Non-pigmented ciliary epithelial cell (primary cell): ENCODE measurements around the gene KRT16.
"Not testable (repeated sequence)": the region's sequence is repeated elsewhere in the genome, so short reads cannot be mapped to it uniquely, and the experiment has no call there.

ENCODE experiments used
- DNase-seq: peaks from one replicate; pipeline ENCODE4 v3.0.0-alpha.2; 2010; ENCODE audit warnings: low read depth

The KRT16 gene

DNA sequence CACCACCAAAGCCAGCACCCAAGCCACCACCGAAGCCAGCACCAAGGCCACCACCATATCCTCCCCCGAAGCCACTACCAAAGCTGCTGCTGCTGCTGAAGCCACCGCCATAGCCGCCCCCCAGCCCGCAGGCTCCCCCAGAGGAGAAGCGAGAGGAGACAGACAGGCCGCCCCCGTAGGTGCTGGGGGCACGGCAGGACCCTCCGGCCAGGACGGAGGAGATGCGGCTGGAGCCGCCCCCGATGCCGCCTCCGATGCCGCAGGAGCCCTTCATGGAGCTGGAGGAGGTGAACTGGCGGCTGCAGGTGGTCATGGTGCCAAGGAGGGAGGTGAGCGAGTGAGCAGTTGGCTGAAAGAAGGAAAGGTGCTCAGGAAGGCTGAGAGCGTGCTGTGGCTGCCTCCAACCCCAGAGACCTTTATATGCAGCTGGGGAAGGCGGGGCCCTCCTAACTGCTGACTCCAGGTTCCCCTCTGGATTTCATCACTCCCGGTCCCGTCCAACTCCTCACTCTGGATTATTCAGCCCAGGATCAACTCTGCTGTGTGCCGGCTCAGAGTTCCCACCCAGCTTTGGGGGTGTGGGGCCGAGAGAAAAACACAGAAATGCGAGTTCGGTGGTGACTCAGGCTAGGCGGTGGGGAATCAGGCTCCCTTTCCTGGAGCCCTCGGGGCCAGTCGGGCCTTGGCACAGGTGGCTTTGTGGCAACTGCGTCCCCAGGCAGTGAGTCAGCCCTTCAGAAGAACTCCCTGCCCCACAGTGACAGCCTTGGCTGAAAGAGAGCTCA lies at the start of gene KRT16:
KRT16 (minus strand) TSS at position 392 of the 785 bp plus-strand sequence; CDS start at position 313, 79 bp downstream.
- not testable (repeated sequence) for DNase-seq

GRCh38 chr17:41660221-41660711 lies 47.7 kb upstream of the KRT16 start:
- DNase-seq, result no peak

- no peak for DNase-seq
Measured at GRCh38 chr17:41659427-41660212, 47.1 kb upstream of the KRT16 start.

GRCh38 chr17:41658846-41659245 lies 46.3 kb upstream of the KRT16 start:
- DNase-seq, result no peak

DNA sequence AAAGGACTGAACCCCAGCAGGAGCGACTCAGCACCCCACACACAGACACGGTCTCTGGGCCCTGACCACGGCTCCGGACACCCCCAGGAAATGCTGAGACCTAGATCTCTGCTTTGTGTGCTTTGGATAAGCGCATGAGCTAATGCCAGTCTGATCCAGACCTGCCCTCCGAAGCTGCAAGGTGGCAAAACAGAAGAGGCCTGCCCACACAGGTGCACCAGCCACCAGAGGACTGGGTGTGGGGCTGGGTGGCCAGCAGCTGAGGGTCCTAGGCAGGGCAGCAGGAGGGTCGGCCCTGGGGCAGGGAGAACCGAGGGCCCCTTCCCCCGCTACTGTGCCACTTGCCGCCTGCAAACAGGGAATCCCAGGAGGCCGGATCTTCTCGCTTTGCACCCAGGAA lies 45.4 kb upstream of the KRT16 start:
- no peak for DNase-seq

GRCh38 chr17:41657176-41657754 lies 44.7 kb upstream of the KRT16 start:
- DNase-seq, result no peak

DNA sequence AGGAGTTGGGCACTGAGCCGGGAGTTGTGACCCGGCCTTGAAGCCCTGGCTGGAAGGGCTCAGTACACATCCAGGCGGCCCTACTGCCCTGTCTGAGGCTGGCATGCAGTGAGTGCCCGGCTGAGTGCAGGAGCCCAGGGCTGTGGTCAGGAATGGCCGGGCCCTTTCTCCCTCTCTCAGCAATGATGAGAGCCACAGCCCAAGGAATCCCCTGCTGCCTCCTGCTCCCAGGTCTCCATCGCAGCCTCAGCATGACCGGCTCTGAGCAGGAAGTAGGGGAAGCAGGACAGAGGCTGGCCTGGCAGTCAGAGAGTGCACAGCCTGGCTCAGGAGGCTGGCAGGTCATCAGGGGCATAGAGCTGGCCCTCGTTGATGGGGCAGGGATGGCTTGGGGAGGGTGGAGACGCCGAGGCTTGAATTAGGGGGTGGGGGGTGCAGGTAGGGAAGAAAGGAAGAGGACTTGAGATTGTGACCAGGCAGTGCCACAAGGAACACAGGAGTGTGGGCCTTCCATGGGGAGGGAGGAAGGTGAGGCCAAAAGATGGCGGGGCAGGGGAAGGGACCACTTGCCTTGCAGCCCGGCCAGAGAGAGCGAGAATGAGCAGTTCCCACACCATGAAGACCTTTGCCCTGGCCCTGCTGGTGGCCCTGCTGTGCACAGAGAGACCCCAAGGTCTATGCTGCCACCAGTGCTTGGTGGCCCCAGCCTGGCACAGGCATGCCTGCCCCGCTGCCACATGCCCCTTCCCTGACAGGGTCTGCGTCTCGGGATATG lies 43.9 kb upstream of the KRT16 start:
- DNase-seq, result no peak

- DNase-seq, result no peak
Measured at GRCh38 chr17:41655611-41656111, 43.1 kb upstream of the KRT16 start.

DNA sequence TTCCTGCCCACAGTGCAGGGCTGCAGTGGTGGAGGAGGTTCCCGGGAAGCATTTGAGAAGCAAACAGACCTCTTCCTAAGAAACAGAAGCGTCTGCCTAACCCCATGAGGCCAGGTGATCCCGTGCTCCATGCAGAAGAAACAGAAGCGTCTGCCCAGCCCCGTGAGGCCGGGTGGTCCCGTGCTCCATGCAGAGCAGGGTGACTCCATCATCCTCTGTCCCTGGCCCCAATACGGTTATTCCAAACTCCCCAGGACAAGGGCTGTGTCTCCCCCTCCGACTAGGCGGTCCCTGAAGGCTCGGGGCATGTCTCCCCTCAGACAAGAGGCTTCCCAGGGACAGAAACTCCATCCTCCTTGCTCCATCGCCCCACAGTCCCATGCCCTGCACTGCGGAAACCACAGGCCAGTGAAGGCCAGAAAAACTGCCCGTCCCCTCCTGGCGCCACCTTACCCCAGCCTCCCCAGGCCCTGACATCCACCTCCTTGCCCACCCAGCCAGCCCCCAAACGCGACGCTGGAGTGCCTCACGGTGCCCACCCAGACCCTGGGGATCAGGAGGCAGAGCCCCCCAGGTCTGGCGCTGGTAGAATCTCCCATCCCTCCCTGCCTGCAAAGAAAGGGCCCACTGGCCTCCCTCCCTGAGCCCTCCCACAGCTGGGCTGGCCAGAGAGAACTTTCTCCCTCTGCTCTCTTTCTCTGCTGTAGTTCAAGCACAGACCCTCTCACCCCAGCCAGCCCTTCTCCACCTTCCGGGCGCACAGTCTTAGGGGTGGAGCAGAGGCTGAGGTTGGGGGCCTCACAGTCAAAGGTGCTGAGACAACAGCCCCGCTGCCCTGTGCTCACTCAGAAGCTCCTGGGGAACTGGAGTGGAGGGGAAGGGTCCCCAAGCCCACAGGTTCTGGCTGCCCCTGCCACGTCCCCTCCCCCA lies 42.4 kb upstream of the KRT16 start:
- DNase-seq, result no peak

DNA sequence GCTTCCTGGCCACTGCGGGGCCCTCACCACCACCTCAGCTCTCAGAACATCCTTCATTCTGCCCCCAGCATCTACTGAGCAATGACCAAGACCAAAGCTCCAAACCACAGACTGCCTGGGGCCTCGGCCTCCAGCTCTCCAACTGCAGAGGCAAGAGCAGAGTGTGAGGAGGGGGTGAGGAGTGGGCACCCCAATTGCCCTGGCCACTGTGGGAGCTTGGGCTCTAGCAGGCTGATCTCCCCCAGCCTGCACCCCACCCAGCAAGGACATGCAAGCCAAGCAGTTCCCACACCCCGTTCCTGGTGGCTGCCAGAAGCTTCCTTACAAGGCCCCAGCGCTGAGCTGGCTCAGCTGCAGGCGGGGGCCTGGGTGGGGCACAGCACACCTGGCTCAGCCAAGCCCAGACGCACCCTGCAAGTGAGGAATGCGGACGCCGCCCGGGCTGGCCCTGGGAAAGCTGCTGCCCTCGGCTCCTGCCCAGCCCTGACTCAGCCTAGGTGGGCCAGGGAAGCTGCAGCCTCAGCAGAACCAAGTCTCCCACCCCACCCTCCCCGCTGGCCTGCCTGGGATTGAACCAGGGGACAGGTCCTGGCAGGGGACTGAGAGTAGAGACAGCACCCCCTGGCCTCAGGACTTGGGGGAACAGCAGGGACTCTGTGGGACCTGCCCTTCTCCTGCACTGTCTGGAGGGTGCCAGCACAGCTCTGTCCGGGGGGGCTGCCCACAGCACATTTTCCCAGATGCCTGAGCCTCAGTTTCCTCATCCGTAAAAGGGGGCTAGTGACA lies 41.5 kb upstream of the KRT16 start:
- no peak for DNase-seq

- DNase-seq, result no peak
Measured at GRCh38 chr17:41653421-41653820, 40.9 kb upstream of the KRT16 start.

- no peak for DNase-seq
Measured at GRCh38 chr17:41652461-41652970, 39.9 kb upstream of the KRT16 start.

DNA sequence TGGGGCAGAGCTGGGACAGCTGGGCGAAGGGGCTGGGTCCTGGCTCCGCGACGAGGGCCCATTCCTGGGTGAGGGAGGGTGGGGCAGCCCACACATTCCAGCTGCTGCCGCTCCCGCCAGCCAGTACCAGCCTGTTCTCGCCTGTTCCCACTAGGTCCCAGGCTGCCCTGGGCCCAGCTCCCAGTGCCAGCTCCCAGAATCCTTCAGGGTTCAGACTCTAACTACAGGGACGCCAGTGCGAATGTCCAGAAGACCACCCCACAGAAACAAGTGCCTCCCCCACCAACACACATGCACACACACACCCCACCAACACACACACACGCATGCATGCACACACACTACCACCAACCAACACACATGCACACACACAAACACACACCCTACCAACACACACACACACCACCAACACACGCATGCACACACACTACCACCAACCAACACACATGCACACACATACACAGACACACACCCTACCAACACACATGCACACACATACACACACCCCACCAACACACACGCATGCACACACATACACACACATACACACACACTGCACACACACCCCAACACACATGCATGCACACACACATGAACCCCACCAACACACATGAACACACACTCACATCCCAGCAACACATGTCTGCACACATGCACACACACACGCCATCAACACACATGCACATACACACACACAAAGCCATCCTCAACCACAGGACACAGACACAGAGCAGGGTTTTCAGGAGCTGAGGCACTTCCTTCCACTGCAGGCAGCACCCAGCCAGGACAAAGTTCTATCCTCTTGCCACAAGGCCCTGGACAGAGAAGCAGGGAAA lies 39.3 kb upstream of the KRT16 start:
- no peak for DNase-seq

DNA sequence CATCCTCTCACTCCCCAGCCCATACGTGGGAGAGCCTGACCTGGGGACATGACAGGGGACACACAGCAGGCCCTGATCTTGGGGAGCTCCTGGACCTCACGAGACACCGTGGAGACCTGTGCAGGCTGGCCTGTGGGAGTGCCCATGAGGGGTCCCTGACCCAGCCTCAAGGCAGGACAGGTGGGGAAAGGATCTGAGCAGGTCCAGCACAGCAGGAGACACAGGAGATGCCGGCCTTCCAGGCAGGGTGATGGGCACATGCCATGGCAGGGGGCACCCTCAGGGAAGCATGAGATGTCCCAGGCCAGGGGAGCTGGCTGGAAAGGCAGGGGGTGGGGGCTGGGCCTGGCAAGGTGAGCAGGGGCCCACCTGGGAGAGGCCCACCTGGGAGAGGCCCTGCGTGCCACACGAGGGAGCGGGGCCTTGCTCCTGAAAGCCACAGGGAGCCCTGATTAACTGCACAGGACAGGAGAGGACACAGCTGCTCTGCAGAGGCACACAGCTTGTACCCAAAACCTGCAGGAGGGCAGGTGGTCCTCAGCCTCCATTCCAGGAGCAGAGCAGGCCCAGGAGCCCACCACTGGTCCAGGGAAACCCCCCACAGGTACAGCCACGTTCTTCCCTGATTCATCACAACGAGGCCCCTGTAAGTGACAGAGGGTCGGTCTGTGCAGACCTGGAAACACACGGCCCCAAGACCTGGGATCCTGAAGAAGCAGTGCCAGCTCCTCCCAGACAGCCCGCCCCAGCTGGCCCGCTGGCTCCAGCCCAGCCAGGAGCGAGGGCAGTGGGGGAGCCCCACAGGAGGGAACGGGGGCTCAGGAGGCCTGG lies 38.4 kb upstream of the KRT16 start:
- no peak for DNase-seq

GRCh38 chr17:41649923-41650519 lies 37.5 kb upstream of the KRT16 start:
- DNase-seq, result no peak

- DNase-seq, result no peak
Measured at GRCh38 chr17:41648411-41649195, 36.0 kb upstream of the KRT16 start.
